GM23248 (cell line): ENCODE data around the gene ZDHHC14.

ENCODE experiments used
- EZH2 ChIP-seq: fragments of 200-600 bp; sonication (generic); IDR thresholded peaks from 2 replicates; pipeline ENCODE4 v1.6.1; 2018; ENCODE audit warnings: antibody characterized with exemption, mild to moderate bottlenecking; ENCODE audit not compliant: insufficient read depth, poor library complexity, severe bottlenecking
- EZH2phosphoT487 ChIP-seq: fragments of 200-600 bp; sonication (generic); IDR thresholded peaks from 2 replicates; pipeline ENCODE4 v1.6.1; 2018; ENCODE audit warnings: antibody characterized with exemption, moderate library complexity, mild to moderate bottlenecking, low read depth; ENCODE audit not compliant: insufficient read depth

DNA sequence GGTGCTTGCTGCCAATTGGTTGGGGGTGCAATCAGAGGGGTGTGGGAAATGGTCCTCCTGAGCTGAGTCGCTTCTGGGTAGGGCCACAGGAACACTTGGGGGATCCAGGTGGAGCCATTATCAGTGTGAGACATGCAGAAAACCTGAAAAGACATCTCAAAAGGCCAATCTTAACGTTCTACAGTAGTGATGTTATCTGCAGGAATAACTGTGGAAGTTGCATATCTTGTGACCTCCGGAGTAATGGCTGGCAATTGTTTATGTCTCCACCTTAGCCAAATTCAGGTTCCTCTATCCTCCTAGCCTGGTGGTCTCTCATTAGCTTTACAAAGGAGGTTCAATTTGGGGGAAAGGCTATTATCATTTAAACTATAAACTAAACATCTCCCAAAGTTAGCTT is 327.2 kb downstream of the ZDHHC14 start:
- TF ChIP-seq EZH2phosphoT487: no peak
- no peak for TF ChIP-seq EZH2
